Muscle of arm (tissue), 12 donors: ENCODE measurements around the gene KLHL40. TPM values are rescaled to one million over a fixed set of nuclear protein-coding genes. Genes with fewer than 3 reads are reported as not detected.

ENCODE experiments used
- DNase-seq: peaks from one replicate; pipeline ENCODE4 v3.0.0-alpha.2; 2013
- polyA plus RNA-seq, 12 donors: library from polyadenylated mRNA; unstranded; fragments of 120-200 nt; gene quantifications; one replicate each; pipeline ENCODE4 v1.2.1, GENCODE V29; 2013; ENCODE audit not compliant: insufficient read length in 12 of 12

KLHL40 gene
- polyA plus RNA-seq, 12 donors: 35.7 to 198 (median 112) TPM; not detected in 1

DNA sequence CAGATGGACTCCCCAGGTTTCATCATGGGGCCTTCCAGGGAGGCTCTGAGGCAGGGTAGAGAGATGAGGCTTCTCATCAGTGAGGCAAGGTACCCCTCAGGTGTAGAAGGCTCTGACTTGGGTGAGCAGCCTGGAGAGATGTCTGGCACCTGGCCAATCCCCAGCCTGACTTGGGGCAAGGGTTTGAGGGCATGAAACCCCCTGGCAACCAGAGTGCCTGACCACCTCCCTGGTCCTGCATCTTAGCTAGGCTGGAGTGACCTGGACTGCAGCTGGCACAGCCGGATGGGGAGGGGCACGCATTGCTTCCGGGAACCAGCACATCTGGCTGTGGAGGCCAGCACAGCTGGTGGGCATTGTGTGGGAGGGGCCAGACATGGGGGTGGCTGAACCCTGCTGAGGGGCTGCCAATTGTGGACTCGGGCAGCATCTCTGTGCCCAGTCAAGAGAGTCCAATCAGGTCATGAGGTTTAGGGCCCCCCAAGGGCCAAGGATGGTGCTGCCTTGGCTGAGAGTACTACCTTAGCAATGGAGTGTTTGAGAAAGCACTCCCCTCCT lies 29.9 kb upstream of the KLHL40 start:
- no peak for DNase-seq

DNA sequence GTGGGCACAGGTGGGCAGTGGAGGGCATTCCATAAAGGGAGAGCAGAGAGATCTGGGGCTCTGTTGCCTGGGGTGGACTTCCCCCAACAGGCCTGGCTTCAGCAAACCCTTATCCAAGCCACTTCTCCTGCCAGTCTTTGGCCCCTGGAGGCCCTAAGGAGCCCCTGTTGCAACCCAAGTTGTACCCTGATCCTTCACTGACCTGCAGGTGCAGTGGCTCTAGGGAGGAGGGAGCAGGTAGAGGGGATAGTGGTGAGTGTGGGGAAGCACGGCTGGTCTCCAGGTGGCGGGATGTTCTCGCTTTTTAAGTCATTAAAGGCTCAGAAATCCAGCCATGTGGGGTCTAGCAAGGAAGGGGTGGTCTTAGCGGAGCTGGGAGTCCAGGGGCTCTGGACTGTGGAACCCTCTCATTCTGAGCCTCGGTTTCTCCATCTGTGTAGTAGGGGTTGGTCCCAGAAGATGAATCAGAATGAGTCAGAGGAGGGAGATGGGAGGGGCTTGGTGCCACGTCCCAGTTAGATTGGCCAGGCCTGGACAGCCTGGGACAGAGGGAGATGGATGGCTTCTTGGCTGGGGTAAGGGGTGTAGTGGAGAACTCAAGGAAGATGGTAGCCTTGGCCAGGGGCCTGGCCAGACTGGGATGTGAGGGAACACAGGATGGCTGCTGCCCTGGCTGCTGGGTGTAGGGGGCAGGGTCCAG lies 29.2 kb upstream of the KLHL40 start:
- DNase-seq: no peak

GRCh38 chr3:42656680-42657610 lies 28.4 kb upstream of the KLHL40 start:
- no peak for DNase-seq

GRCh38 chr3:42657675-42658074 lies 27.7 kb upstream of the KLHL40 start:
- no peak for DNase-seq

GRCh38 chr3:42658091-42658770 lies 27.1 kb upstream of the KLHL40 start:
- DNase-seq: no peak

- no peak for DNase-seq
These were observed 26.5 kb upstream of the KLHL40 start for GRCh38 chr3:42658771-42659390.

DNA sequence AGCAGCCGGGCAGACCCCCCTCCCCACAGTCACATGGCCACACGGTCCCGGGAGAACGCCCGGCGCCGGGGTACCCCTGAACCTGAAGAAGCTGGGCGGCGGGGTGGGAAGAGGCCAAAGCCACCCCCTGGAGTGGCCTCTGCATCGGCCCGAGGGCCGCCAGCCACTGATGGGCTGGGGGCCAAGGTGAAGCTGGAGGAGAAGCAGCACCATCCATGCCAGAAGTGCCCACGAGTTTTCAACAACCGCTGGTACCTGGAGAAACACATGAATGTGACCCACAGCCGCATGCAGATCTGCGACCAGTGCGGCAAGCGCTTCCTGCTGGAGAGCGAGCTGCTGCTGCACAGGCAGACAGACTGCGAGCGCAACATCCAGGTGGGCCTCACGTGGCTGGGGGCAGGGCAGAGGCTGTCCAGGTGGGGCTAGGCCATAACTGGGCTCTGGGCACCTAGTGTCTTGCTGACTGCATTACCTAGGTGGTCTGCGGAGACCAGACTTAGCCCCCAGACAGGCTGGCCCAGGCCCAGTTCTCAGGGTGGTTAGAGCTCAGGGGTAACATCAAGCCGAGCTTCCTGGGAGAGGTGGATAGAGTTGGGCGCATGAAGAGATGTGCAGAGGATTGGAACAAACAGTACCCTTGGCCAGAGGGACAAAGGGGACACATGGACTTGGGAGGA lies 25.7 kb upstream of the KLHL40 start:
- DNase-seq: no peak

- no peak for DNase-seq
These were observed 25.1 kb upstream of the KLHL40 start for GRCh38 chr3:42660131-42660715.

DNA sequence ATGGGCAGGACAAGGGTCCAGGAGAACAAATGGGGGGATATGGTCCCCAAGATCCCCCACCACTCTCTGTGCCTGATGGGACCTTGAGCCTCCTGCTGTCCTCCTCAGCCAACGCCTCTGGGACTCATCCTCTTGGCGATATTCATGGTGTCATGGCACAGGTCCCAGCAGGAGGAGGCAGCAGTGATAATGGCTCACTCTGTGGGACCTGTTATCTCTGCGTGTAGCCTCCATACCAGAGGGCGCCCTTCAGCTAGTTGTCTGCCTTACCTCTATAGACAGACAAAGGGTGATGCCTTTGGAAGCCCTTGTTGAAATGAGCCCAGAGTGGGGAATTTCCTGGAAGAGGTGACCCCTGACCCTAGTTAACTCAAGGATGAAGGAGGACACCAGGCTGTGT lies 24.4 kb upstream of the KLHL40 start:
- DNase-seq: no peak

GRCh38 chr3:42661593-42662022 lies 23.7 kb upstream of the KLHL40 start:
- DNase-seq: no peak

DNA sequence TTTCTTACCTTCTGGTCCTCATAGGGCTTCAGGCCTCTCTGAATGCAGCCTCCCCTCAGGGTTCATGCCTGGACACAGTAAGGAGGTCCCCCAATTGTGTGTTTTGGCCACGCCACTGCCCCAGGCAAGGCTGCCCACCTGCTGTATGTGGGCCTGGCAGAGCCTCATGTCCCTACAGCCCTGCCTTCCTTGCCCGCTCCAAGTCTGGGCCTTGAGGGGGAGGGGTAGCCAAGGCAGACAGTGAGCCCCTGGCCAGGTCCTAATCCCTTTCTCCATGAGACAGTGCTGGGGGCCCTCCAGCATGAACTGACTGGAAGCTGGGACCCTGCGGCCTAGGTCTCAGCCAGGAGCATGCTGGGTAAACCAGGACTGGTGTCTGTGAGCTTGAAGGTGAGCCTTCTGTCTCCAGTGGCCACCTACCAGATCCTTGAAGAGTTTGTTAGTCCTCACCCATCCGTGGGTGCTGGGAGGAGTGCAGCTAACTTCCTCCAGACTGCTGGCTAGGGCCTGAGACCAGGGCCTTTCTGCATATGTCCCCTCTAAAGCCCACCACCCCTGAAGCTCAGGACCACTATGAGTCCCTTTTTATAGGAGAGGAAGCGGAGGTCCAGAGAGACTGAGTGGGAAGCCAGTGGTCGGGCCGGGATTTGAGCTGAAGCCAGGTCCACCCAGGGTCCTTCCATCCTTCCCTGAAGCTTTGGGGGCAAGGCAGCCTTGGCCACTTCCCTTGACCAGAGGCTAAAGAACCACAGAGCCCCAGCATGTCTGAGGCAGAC lies 23.1 kb upstream of the KLHL40 start:
- DNase-seq: no peak

- no peak for DNase-seq
These were observed 22.4 kb upstream of the KLHL40 start for GRCh38 chr3:42662813-42663535.

DNA sequence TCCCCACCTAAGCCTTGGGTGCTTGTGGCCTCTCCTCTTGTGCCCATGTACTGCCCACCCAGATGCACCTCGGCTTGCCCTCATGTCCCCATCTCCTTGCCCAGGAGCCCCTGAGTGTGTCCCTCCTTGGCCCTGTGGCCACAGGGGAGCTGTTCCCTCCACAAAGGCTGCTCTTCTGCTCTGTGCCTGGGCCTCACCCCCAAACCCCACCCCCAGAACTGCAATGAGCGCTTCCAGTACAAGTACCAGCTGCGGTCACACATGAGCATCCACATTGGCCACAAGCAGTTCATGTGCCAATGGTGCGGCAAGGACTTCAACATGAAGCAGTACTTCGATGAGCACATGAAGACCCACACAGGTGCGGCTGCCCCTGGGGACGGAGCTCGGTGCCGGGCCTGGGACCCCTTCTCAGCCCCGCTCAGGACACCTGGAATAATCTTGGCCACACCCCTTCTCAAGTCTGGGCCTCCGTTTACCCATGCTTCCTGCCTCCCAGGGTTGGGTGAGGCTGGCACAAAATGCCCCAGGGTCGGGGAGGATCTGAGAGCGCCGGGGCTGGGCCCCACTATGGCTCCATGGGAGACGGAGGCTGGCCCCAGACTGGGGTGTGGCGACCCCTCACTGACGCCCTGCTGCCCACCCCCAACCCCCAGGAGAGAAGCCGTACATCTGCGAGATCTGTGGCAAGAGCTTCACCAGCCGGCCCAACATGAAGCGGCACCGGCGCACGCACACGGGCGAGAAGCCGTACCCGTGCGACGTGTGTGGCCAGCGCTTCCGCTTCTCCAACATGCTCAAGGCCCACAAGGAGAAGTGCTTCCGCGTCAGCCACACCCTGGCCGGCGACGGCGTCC lies 21.5 kb upstream of the KLHL40 start:
- DNase-seq: no peak

DNA sequence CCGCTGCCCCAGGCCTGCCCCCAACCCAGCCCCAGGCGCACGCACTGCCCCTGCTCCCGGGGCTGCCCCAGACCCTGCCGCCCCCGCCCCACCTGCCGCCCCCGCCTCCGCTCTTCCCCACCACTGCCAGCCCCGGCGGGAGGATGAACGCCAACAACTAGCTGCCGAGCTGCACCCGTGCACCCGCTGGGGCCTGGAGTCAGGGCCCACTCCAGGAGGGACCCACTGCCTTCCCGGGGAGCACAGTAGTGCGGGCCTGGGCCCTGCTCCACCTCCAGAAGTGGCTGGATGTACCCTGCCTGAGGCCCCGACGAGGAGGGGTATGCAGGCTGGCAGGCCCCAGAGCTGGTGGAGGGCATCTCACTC lies 20.9 kb upstream of the KLHL40 start:
- no peak for DNase-seq

GRCh38 chr3:42665050-42665878 lies 20.1 kb upstream of the KLHL40 start:
- DNase-seq: no peak

DNA sequence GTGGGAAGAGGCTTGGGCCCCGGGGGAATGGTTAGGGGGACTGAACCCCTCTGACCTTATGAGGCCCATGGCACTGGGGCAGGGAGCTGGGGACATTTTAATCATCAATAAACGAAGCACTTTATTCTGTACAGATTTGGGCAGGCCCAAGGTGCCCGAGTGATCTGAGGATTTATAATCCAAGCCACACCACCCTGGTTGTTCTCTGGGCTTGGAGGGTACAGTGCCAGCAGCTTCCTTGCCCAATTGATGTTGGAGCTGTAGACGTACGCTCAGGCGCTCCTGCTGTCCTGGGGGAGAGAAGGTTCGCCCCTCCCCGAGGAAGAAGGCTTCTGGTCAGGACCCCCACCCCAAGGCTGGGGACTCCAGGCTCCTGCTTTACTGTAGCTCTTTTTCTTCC lies 19.3 kb upstream of the KLHL40 start:
- DNase-seq: no peak

- no peak for DNase-seq
These were observed 18.7 kb upstream of the KLHL40 start for GRCh38 chr3:42666577-42666998.
